Kidney (tissue), 14 donors: Measurements from ENCODE around the gene LRRC2. TPM values are rescaled to one million over a fixed set of nuclear protein-coding genes. Genes with fewer than 3 reads are reported as not detected.

ENCODE experiments used
- DNase-seq, 5 donors: peaks; one replicate each; pipeline ENCODE4 v3.0.0-alpha.2; 2013 to 2020
- FAIRE-seq: peaks from 2 replicates; lab custom pipeline; 2012; peaks lifted over from hg19 to GRCh38; lab: Jason Lieb, UNC
- H3K27ac ChIP-seq, 2 donors: one replicate each; pipeline ENCODE4 v1.7.0; 2013; ENCODE audit warnings: low read depth in 2 of 2, low read length in 2 of 2, inconsistent platforms in 1 of 2
- H3K27me3 ChIP-seq: one replicate; pipeline ENCODE4 v1.7.1; 2013; ENCODE audit warnings: low read length, inconsistent platforms; ENCODE audit not compliant: control insufficient read depth, insufficient read depth
- H3K36me3 ChIP-seq, 3 donors: one replicate each; pipeline versions ENCODE4 v1.7.0 to v1.7.1; 2013; ENCODE audit warnings: low read length in 3 of 3, control low read depth in 1 of 3, inconsistent platforms in 1 of 3; ENCODE audit not compliant: insufficient read depth in 3 of 3, control insufficient read depth in 2 of 3
- H3K4me1 ChIP-seq, 3 donors: one replicate each; pipeline versions ENCODE4 v1.7.0 to v1.7.1; 2013; ENCODE audit warnings: low read length in 3 of 3, inconsistent platforms in 1 of 3, low read depth in 1 of 3; ENCODE audit not compliant: control insufficient read depth in 2 of 3, insufficient read depth in 2 of 3
- H3K4me3 ChIP-seq, 3 donors: one replicate each; pipeline versions ENCODE4 v1.7.0 to v1.8.1; 2013; ENCODE audit warnings: low read length in 3 of 3, control low read depth in 1 of 3, inconsistent platforms in 1 of 3
- H3K9ac ChIP-seq, 3 donors: one replicate each; pipeline versions ENCODE4 v1.7.0 to v1.7.1; 2013; ENCODE audit warnings: low read length in 3 of 3, control low read depth in 1 of 3, inconsistent platforms in 1 of 3
- H3K9me3 ChIP-seq, 3 donors: one replicate each; pipeline versions ENCODE4 v1.7.0 to v1.7.1; 2013; ENCODE audit warnings: low read length in 3 of 3, control low read depth in 1 of 3, inconsistent platforms in 1 of 3; ENCODE audit not compliant: control insufficient read depth in 2 of 3, insufficient read depth in 1 of 3
- CTCF ChIP-seq: IDR thresholded peaks from 3 replicates; pipeline ENCODE4 v1.5.1; 2012; ENCODE audit warnings: mild to moderate bottlenecking, moderate library complexity, borderline replicate concordance; ENCODE audit not compliant: insufficient read depth; ENCODE audit errors: extremely low read depth
- intact Hi-C: fragments of 100-400 bp; cut with DNase I; formaldehyde crosslinking; loops from one replicate; pipeline ENCODE4 v1.11.1; 2022
- polyA plus RNA-seq: library from polyadenylated mRNA; stranded (reverse); fragments of 350-450 nt; fragmentation: Illumina TruSeq; extraction: RNeasy Lipid Tissue Mini Kit (QIAGEN cat#74804); gene quantifications from one replicate; pipeline ENCODE4 v1.2.3, GENCODE V29; 2014; ENCODE audit warnings: low read depth, low replicate concordance; ENCODE audit not compliant: insufficient read depth
- total RNA-seq: library from RNA; stranded (reverse); fragmentation: NEBNext Ultra II Directional; extraction: Animal tissue kit (Norgen Biotek cat#: 25700); gene quantifications from one replicate; pipeline ENCODE4 v1.2.1, GENCODE V29; 2021
- donor health status: control.
- donor health status: control.
- donor health status: control.
- donor health status: control.
- donor health status: control.
- donor health status: DM: yes; HTN: yes; CAD: no.
- donor health status: Normal renal cell carcinoma (clear cell type).

Gene LRRC2
- total and polyA plus RNA-seq, 2 donors from 2014 or later: 3.4 to 7.5 TPM

- no peaks in the 10 kb centered on the region for H3K36me3 ChIP-seq
- no peak overlapping the region for H3K27ac ChIP-seq
- DNase-seq: no peak
- H3K9me3 ChIP-seq: no peaks in the 10 kb centered on the region
- H3K4me3 ChIP-seq: no peak overlapping the region
- peaks cover 0 to 3% (median 0%) of the 10 kb centered on the region in 3 donors for H3K4me1 ChIP-seq
- no peak for TF ChIP-seq CTCF
- intact Hi-C loops: no loop called here
- peaks cover 14% of the 10 kb centered on the region for H3K27me3 ChIP-seq
- no peak for FAIRE-seq
- no peak overlapping the region for H3K9ac ChIP-seq
Measured at GRCh38 chr3:46466871-46467403, 99.2 kb downstream of the LRRC2 start.

- peaks cover 0 to 3% (median 0%) of the 10 kb centered on the region in 3 donors for H3K4me1 ChIP-seq
- peaks cover 14% of the 10 kb centered on the region for H3K27me3 ChIP-seq
- no peak overlapping the region for H3K4me3 ChIP-seq
- H3K36me3 ChIP-seq: no peaks in the 10 kb centered on the region
- no peaks in the 10 kb centered on the region for H3K9me3 ChIP-seq
- H3K27ac ChIP-seq: no peak overlapping the region
- intact Hi-C loops: no loop called here
- no peak for TF ChIP-seq CTCF
- peak in 1 of 5 donors; percentile 73 for DNase-seq
- no peak for FAIRE-seq
- H3K9ac ChIP-seq: no peak overlapping the region
Measured at GRCh38 chr3:46466273-46466672, 99.8 kb downstream of the LRRC2 start.

Other genes with a start within 250 kb of the LRRC2 start
- 8.1 TPM for gene CCR2, start 212.2 kb downstream of the LRRC2 start, total RNA-seq
- 0.62 TPM for gene CCR2, start 212.2 kb downstream of the LRRC2 start, polyA plus RNA-seq
- 4.4 TPM for gene CCR5, start 195.4 kb downstream of the LRRC2 start, total RNA-seq
- gene CCR5, start 195.4 kb downstream of the LRRC2 start, polyA plus RNA-seq: 0.32 TPM
- 2.8 TPM for gene CCRL2, start 159.0 kb downstream of the LRRC2 start, total RNA-seq
- gene CCRL2, start 159.0 kb downstream of the LRRC2 start, polyA plus RNA-seq: 2.1 TPM
- gene LTF, start 101.4 kb downstream of the LRRC2 start, total RNA-seq: 1,823 TPM
- gene LTF, start 101.4 kb downstream of the LRRC2 start, polyA plus RNA-seq: 34.7 TPM
- gene RTP3, start 68.3 kb downstream of the LRRC2 start, total RNA-seq: not detected
- 0.30 TPM for gene RTP3, start 68.3 kb downstream of the LRRC2 start, polyA plus RNA-seq
- 0.44 TPM for gene FAM240A, start 46.2 kb upstream of the LRRC2 start, total RNA-seq
- not detected for gene FAM240A, start 46.2 kb upstream of the LRRC2 start, polyA plus RNA-seq
- 78.9 TPM for gene ALS2CL, start 127.4 kb upstream of the LRRC2 start, total RNA-seq
- gene ALS2CL, start 127.4 kb upstream of the LRRC2 start, polyA plus RNA-seq: 43.0 TPM
- 0.79 TPM for gene TMIE, start 135.1 kb upstream of the LRRC2 start, total RNA-seq
- 1.3 TPM for gene TMIE, start 135.1 kb upstream of the LRRC2 start, polyA plus RNA-seq
- 0.35 TPM for gene PRSS50, start 151.6 kb upstream of the LRRC2 start, total RNA-seq
- gene PRSS50, start 151.6 kb upstream of the LRRC2 start, polyA plus RNA-seq: 0.19 TPM